ENCODE measurements around the gene COL1A1.

- TF ChIP-seq, protein P1, sequence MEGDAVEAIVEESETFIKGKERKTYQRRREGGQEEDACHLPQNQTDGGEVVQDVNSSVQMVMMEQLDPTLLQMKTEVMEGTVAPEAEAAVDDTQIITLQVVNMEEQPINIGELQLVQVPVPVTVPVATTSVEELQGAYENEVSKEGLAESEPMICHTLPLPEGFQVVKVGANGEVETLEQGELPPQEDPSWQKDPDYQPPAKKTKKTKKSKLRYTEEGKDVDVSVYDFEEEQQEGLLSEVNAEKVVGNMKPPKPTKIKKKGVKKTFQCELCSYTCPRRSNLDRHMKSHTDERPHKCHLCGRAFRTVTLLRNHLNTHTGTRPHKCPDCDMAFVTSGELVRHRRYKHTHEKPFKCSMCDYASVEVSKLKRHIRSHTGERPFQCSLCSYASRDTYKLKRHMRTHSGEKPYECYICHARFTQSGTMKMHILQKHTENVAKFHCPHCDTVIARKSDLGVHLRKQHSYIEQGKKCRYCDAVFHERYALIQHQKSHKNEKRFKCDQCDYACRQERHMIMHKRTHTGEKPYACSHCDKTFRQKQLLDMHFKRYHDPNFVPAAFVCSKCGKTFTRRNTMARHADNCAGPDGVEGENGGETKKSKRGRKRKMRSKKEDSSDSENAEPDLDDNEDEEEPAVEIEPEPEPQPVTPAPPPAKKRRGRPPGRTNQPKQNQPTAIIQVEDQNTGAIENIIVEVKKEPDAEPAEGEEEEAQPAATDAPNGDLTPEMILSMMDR (IDR thresholded peaks at IDR 0.05), result no peak
- TF ChIP-seq POLR2A (IDR thresholded peaks at IDR 0.05), result no peak
- TF ChIP-seq POLR2AphosphoS5 (IDR thresholded peaks at IDR 0.05), result no peak
- no peak for TF ChIP-seq EP300 (IDR thresholded peaks at IDR 0.05)
Observed at GRCh38 chr17:50218771-50219315, 17.4 kb upstream of the COL1A1 start.
